GM18873 (cell line): ENCODE measurements around the gene NF1.

ENCODE experiments used
- ATAC-seq: cut with Tn5 transposase; IDR thresholded peaks from one replicate; pipeline ENCODE4 v1.9.1; 2021; ENCODE audit warnings: mild to moderate bottlenecking, moderate library complexity, moderate number of reproducible peaks; ENCODE audit not compliant: unreplicated experiment, low FRiP score

The NF1 gene

DNA sequence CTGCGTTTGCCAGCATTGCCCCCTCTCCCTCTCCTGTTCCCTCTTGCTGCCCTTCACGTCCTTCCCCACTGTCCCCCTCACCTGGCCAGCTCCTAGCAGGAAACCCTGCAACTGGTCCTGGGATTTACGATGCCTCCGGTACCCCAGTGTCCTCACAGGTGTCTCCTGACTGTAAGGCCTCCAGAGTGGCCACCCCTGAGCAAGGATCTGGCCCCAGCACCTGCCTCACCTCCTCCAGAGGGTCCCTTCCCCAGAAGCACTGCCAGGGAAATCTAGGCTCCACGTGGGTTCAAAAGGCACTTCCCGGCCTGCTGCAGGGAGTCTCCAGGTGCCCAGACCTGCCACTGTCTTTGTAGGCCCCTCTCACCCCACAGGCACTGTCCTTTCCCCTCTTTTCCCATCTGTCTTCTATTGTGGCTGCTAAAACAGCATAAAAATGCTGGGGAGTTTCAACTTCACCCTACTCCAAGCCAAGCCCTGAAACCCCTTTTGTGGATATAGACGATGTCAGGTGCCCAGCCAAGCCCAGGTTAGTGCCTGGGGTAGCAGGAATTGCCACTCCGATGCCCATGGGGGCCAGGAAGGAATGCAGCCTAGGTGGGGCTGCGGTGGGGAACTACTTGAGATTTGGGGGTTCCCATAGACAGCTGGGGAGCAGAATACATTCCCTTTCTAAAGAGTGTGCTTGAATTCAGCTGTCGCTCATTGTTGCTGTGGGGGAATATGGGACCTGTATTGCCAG, 322.4 kb downstream of the NF1 start:
- no peak for ATAC-seq

GRCh38 chr17:31418773-31419350, 324.1 kb downstream of the NF1 start:
- ATAC-seq: no peak

GRCh38 chr17:31422443-31422842, 327.7 kb downstream of the NF1 start:
- no peak for ATAC-seq

GRCh38 chr17:31424944-31425281, 330.1 kb downstream of the NF1 start:
- no peak for ATAC-seq

- ATAC-seq: no peak
These were observed 330.7 kb downstream of the NF1 start for GRCh38 chr17:31425282-31426040.
